Osteoblast (primary cell): Measurements from ENCODE around the gene HHLA2. TPM values are rescaled to one million over a fixed set of nuclear protein-coding genes. Genes with fewer than 3 reads are reported as not detected.

Experiments used
- DNase-seq: peaks from one replicate; pipeline ENCODE4 v3.0.0; 2011; ENCODE audit warnings: low spot score, mixed read lengths; ENCODE audit not compliant: insufficient read length; ENCODE audit errors: missing footprints
- H2AFZ ChIP-seq: 2 replicates; pipeline ENCODE4 v1.6.0; 2011; ENCODE audit warnings: mild to moderate bottlenecking, low read length
- H3K27ac ChIP-seq: 2 replicates; pipeline ENCODE4 v1.5.1; 2011; ENCODE audit warnings: mild to moderate bottlenecking, low read depth, low read length, moderate library complexity
- H3K27me3 ChIP-seq: 2 replicates; pipeline ENCODE4 v1.6.0; 2012; ENCODE audit warnings: mild to moderate bottlenecking, control low read depth, inconsistent platforms, low read length, moderate library complexity; ENCODE audit not compliant: insufficient read depth
- H3K36me3 ChIP-seq: 2 replicates; pipeline ENCODE4 v1.5.1; 2011; ENCODE audit warnings: mild to moderate bottlenecking, low read length, control low read depth, moderate library complexity; ENCODE audit not compliant: insufficient read depth
- H3K4me1 ChIP-seq: 2 replicates; pipeline ENCODE4 v1.5.1; 2011; ENCODE audit warnings: mild to moderate bottlenecking, low read length, control low read depth, moderate library complexity; ENCODE audit not compliant: insufficient read depth
- H3K4me2 ChIP-seq: 2 replicates; pipeline ENCODE4 v1.6.0; 2011; ENCODE audit warnings: mild to moderate bottlenecking, low read length; ENCODE audit not compliant: insufficient read depth
- H3K4me3 ChIP-seq: fragments of 200-600 bp; sonication (generic); 3 replicates; pipeline ENCODE4 v1.5.1; 2012; ENCODE audit warnings: mild to moderate bottlenecking, low read length, inconsistent platforms; ENCODE audit not compliant: insufficient read depth
- H3K79me2 ChIP-seq: 2 replicates; pipeline ENCODE4 v1.6.0; 2012; ENCODE audit warnings: mild to moderate bottlenecking, low read length, control low read depth, inconsistent platforms; ENCODE audit not compliant: insufficient read depth
- H3K9me3 ChIP-seq: 2 replicates; pipeline ENCODE4 v1.5.1; 2011; ENCODE audit warnings: low read depth, low read length, control low read depth
- H4K20me1 ChIP-seq: 2 replicates; pipeline ENCODE4 v1.6.0; 2012; ENCODE audit warnings: mild to moderate bottlenecking, low read length, control low read depth; ENCODE audit not compliant: insufficient read depth
- total RNA-seq: library from RNA; depleted of rRNA; stranded (reverse); fragments of >200 nt; gene quantifications from 2 replicates; pipeline ENCODE4 v1.2.3, GENCODE V29; 2012
- TF ChIP-seq, protein P1 (sequence below): IDR thresholded peaks from 2 replicates; pipeline ENCODE4 v1.5.1; 2011; ENCODE audit warnings: mild to moderate bottlenecking, low read depth, low read length, moderate library complexity; ENCODE audit errors: extremely low read depth

Gene HHLA2
- total RNA-seq, 1 donor = not detected

DNA sequence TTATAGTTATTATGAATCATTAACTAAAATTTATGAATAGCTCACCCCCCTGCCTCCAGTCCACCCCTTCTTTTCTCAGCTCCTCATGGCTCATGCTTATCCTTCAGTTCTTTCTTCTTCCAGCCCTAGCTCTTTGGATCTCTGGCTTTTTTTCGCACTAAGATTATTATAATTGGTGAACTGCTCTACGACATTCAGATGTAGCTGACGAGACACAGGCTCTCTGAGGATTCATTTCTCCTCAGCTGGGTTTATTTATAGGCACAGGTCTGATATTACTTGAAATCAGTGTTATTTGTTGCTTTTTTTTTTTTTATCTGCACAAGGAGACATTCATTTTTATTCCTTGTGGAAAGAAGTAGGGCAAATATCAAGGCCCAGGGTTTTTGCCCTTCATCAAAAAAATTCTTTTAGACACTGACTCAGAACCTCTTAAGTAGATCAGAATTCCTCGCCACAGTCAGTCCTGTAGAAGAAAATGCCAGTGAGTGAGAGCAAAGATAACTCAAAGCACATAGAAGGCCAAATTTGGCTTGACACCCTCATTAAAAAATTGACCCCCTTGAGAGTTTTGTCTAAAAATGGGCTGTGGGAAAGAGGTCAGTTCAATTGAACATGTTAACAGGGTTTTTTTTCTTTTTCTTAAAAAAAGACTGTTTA lies 107.5 kb downstream of the HHLA2 start:
- TF ChIP-seq, protein P1, sequence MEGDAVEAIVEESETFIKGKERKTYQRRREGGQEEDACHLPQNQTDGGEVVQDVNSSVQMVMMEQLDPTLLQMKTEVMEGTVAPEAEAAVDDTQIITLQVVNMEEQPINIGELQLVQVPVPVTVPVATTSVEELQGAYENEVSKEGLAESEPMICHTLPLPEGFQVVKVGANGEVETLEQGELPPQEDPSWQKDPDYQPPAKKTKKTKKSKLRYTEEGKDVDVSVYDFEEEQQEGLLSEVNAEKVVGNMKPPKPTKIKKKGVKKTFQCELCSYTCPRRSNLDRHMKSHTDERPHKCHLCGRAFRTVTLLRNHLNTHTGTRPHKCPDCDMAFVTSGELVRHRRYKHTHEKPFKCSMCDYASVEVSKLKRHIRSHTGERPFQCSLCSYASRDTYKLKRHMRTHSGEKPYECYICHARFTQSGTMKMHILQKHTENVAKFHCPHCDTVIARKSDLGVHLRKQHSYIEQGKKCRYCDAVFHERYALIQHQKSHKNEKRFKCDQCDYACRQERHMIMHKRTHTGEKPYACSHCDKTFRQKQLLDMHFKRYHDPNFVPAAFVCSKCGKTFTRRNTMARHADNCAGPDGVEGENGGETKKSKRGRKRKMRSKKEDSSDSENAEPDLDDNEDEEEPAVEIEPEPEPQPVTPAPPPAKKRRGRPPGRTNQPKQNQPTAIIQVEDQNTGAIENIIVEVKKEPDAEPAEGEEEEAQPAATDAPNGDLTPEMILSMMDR = no peak

DNA sequence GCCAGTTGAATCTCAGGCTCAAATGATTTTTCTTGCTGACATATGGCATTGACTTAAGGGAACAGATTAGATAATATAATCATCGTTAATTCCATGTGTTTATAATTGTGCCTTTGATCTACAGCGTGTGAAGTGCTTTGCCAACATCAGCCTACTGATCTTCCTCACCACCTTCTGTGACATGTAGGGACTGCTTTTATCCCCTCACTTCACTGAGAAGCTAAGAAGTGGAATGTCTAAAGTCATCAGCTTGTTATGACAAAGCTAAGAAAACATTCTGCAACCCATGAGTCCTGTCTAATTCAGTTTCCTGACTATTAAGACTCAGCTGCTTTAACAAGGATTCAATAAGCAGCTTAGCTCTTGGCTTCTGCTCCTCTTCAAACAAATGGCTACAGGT lies 108.0 kb downstream of the HHLA2 start:
- H4K20me1 ChIP-seq = no peaks in the 10 kb centered on the region
- H3K9me3 ChIP-seq = no peaks in the 10 kb centered on the region
- peak overlapping the region; percentile 23 for H3K4me2 ChIP-seq
- no peak overlapping the region for H3K4me3 ChIP-seq
- H3K36me3 ChIP-seq = no peaks in the 10 kb centered on the region
- peak overlapping the region; percentile 53 for H3K27ac ChIP-seq
- DNase-seq = no peak
- H3K79me2 ChIP-seq = no peaks in the 10 kb centered on the region
- no peaks in the 10 kb centered on the region for H3K27me3 ChIP-seq
- TF ChIP-seq, protein P1 = no peak
- peak overlapping the region; percentile 17 for H2AFZ ChIP-seq
- H3K4me1 ChIP-seq = peaks cover 24% of the 10 kb centered on the region

More for the DNA sequence above, 107.5 kb downstream of the HHLA2 start:
- H4K20me1 ChIP-seq = no peaks in the 10 kb centered on the region
- H3K4me2 ChIP-seq = peak overlapping the region; percentile 23
- peaks cover 24% of the 10 kb centered on the region for H3K4me1 ChIP-seq
- no peak for DNase-seq
- no peaks in the 10 kb centered on the region for H3K9me3 ChIP-seq
- no peaks in the 10 kb centered on the region for H3K36me3 ChIP-seq
- H3K79me2 ChIP-seq = no peaks in the 10 kb centered on the region
- peak overlapping the region; percentile 53 for H3K27ac ChIP-seq
- H3K4me3 ChIP-seq = no peak overlapping the region
- no peak overlapping the region for H2AFZ ChIP-seq
- peaks cover 1% of the 10 kb centered on the region for H3K27me3 ChIP-seq

DNA sequence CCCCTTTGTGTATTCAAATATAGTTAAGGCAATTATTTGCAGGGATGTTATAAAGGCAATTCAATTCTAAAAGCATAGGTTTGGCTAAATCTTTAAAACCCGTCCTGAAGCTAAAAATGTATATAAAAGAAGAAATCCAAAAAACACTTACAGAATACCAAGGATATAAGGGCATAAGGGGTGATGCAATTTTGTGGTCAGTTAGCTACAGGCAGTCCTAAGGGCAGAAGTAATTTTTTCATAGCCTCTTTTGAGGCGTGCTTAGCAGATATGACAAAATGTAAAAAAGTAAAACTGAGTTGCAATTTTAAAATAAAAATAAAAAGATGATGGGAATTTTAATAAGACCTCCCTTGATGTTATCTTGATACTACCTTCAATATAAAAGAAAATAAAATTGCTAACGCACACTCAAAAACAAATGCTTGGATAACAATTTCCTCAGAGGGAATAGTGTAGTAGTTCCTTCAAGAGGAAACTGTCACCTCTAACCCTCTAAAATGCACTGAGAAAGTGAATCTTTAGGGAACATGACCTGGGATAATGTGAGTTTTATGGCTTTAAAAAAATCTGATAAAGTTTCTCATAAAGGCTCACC lies 109.8 kb downstream of the HHLA2 start:
- no peaks in the 10 kb centered on the region for H3K36me3 ChIP-seq
- H2AFZ ChIP-seq = no peak overlapping the region
- no peak for DNase-seq
- TF ChIP-seq, protein P1 = no peak
- peak overlapping the region; percentile 2 for H3K4me2 ChIP-seq
- H3K27ac ChIP-seq = no peak overlapping the region
- no peak overlapping the region for H3K4me3 ChIP-seq
- H4K20me1 ChIP-seq = no peaks in the 10 kb centered on the region
- H3K9me3 ChIP-seq = no peaks in the 10 kb centered on the region
- no peaks in the 10 kb centered on the region for H3K79me2 ChIP-seq
- peaks cover 24% of the 10 kb centered on the region for H3K4me1 ChIP-seq
- H3K27me3 ChIP-seq = no peaks in the 10 kb centered on the region

DNA sequence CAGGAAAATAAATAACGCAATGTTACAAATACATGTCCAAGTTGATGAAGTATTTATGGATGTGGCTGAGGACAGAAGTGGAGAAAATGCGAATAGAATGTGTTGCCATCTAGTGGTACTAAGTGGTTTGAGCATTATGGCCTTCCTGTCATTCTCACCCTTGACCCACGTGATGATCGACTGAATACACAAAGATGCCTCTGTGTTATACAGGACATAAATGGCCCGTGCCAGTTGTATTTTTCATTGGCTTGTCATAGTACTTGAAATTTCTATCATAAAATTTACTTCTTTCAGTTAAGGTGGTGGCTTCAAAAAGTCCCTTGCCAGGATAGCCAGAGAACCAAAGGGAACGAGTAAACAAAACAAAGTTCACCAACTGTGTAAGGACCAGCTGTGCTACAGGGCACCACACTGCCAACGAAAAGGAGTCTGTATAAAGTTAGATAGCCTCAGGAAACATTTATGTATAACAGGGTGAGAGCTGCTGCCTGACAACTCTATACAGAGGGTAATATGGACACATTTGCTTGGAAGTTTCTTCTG lies 110.4 kb downstream of the HHLA2 start:
- H2AFZ ChIP-seq = peak overlapping the region; percentile 39
- H3K27me3 ChIP-seq = no peaks in the 10 kb centered on the region
- DNase-seq = peak; percentile 64
- H3K4me2 ChIP-seq = peak overlapping the region; percentile 2
- H3K36me3 ChIP-seq = no peaks in the 10 kb centered on the region
- no peak overlapping the region for H3K4me3 ChIP-seq
- H3K79me2 ChIP-seq = no peaks in the 10 kb centered on the region
- no peaks in the 10 kb centered on the region for H3K9me3 ChIP-seq
- H4K20me1 ChIP-seq = no peaks in the 10 kb centered on the region
- TF ChIP-seq, protein P1 = peak; percentile 84
- no peak overlapping the region for H3K27ac ChIP-seq
- H3K4me1 ChIP-seq = peaks cover 24% of the 10 kb centered on the region
